HG03457 (cell line): ENCODE measurements around the gene PGLYRP4.

ENCODE experiments used
- ATAC-seq: cut with Tn5 transposase; IDR thresholded peaks from one replicate; pipeline ENCODE4 v1.9.1; 2021; ENCODE audit warnings: moderate number of reproducible peaks; ENCODE audit not compliant: unreplicated experiment

Gene PGLYRP4, protein sequence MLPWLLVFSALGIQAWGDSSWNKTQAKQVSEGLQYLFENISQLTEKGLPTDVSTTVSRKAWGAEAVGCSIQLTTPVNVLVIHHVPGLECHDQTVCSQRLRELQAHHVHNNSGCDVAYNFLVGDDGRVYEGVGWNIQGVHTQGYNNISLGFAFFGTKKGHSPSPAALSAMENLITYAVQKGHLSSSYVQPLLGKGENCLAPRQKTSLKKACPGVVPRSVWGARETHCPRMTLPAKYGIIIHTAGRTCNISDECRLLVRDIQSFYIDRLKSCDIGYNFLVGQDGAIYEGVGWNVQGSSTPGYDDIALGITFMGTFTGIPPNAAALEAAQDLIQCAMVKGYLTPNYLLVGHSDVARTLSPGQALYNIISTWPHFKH

DNA sequence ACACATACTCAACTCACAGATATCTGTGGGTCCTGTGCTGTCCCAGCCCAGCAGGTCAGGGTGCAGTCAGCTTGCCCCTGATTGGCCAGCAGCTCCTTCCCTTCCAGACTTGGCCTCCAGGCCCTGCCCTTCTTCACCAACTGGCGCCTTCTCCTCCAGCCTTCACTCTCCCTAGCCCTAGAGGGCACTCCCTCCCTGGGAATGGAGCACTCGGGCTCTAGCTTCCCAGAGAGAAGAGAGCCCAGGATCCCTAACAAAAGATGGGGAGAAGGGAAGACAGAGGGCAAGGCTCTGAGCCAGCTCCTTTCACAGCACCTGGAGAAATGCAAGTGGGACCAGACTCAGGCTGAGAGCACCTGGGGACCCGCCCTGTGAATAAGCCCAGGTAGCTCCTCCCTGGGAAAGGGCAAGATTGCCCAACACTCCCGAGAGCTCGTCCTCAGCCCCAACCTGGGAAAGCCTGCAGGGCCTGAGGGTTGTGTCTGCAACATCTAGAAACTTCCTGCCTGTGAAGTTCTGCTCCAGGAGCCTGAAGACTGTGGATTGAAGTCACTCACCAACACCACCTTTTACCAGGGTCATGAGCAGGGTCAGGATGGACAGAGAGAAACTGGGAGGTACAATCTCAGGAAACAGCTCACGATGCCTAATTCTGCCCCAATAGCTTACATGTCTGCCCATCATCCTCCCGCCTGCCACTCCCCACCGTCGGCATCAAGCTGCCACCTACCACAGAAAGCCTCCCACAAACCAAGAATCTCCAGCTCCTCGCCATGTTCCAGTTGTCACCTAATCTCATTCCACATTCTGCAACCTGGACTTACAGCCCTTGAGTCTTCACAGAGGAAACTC is at the start of gene PGLYRP4:
Gene PGLYRP4 (minus strand): TSS at position 331 of the 852 bp plus-strand sequence. CDS start 909 bp downstream, outside the sequence.
- ATAC-seq, result no peak

DNA sequence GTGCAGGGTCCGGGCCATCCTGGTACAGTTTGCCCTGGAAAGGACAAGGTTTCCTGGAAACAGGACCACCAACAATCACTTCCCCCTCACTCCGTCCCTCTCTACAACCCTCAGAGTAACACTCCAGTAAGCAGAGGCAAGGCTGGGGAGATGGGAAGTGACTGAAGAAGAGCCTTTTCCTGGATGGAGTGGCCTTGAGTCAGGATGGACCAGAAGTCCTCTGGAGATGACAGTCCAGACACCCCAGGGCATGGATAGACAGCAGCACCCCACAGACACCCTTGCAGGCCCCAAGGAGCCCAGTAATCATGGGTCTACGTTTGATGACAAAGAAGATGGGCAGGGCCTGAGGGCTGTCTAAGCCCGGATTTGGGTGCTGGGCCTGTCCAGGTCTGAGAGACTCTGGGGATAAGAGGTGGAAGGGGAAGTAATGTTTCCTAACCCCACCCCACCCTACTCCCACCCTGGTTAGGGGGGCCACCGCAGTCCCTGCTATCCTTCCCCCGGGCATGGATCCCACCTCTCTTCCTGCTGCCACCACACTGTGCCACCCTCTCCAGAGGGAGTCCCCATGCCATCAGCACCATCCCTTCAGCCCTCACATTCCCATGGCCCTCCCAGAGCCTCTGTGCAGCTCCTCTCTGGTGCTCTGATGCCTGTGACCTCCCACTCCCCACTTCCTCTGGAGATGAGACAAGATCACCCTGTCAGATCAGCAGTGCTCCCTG is 49.4 kb upstream of the PGLYRP4 start:
- no peak for ATAC-seq

DNA sequence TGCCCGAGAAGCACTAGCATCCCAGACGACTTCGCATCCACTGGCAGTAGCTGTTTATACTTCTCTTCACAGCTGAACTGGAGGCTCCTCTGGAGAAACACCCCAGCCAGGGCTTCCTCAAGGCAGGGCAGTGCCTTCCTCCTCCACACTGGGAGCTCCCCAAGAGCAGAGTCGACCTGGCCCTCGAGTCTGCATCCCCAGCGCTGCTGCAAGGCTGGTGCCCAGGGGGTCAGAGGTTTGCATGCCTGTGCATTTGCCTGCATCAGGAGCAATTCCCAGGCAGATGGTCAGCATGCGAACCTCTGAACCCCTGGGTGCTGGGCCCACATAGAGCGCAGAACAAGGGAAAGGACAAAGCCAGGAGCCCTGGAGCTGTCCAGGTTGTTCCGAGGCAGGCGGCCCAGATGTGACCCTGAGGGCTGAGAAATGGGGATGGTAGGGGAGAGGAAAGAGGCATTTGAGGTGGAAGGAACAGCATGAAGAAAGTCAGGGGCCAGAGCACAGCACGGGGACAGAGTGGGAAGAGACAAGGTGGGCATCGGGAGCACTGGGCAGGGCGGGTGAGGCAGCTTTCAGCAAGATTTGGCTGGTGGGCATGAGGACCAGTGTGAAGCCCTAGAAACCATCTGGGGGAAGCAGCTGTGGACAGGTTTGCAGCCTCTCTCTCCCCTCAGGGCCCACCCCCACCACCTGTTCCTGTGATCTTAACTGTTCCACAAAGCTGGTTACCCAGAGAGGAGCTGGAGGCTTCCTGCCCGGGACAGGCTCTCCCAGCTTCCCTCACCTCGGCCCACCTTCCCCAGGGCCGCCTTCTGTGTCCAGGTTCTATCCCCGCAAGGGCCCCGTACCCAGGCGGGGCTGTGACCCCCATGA is 48.6 kb upstream of the PGLYRP4 start:
- no peak for ATAC-seq

DNA sequence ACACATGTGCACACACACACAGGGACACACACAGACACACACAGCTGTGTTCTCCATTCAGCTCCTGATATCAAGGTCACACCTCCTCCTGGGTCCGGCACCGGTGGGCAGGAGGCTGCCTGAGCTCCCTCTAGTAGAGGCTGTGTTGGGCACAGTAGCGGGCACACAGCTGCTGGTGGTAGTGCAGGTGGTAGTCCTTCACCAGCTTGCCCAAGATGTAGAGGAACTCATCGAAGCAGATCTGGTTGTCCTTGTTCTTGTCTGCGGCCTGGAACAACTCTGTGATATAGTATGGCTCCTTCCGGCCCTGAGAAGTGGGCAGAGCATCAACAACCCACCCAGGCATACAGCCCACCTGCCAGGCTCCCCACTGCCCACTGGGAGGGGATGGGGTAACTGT is 47.8 kb upstream of the PGLYRP4 start:
- ATAC-seq, result no peak

DNA sequence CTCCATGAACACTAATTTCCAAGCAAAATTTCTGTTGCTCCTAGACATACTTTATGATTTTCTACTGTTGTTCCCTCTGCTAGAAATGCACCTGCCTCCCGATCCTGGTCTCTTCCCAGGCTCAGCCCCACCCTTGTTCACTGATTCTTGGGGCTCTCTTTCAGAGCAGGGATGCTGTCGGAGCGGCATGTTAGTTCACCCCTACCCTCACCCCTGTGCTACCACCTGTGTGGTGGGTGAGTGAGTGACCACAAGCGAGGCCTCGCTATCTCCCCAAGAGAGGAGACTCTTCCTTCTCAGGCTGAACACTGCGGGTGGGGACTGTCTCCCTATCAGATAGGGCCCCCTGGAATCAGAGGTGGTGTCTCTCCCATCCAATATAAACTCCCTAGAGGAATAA is 47.1 kb upstream of the PGLYRP4 start:
- ATAC-seq, result no peak

DNA sequence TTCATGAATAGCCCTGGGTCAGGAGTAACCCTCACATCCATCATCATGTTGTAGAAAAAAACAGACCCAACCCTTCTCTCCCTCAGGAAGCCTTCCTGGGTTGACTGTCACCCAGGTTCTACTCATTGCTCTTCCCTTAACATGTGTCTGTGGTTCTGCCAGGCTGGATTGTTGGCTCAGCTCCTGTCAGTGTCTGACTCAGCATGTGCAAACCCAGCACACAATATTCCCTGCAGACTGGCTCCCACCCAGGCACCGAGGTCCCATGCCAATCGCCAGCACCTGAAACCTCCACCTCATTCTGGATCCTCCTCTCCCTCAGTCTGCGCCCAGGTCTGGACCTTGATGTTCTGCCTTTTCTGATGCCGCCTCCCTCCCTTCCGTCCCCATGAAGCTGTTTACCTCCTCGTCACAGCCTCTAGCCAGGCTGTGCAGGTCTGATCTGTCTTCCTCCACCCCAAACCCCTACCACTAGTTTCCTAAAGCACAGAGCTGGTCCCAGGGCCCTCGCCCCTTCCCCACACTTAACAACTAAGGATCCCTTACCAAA is 46.6 kb upstream of the PGLYRP4 start:
- ATAC-seq, result no peak

DNA sequence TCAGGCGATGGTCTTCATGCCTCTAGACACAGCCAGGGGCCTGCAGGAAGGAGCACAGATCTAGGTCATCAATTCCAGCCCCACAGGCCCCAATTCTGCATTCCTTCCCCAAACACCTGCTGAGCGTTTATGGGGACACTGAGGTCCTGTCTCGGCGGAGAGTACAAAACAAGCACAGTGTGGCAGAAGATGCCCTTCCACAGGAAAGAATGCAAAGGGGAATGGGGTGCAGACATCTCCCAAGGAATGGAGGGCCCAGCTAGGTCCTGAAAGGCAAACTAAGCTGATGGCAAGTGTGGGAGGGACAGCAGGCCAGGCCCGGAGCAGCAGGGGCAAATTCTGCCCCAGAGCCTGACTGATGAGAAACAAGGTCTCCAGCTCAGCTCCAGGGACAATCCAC is 45.8 kb upstream of the PGLYRP4 start:
- no peak for ATAC-seq

DNA sequence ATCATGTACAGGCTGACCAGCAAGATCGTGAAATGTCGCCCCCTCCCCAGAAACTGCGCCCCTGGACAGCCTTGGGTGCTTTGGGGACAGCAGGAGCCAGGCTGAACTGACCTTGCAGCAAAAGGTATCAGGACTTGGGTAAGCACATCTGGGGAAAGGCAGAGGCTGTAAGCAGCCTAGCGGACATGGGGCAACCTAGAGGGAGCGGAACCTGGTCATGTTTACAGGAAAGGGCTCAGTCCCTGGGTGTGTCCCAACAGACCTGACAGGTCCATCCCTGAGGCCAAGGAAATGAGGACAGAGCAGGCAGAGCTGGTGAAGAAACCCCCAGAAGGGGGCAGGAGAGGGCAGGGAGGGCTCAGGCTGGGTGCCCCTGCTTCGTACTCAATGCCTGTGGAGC is 45.3 kb upstream of the PGLYRP4 start:
- no peak for ATAC-seq

DNA sequence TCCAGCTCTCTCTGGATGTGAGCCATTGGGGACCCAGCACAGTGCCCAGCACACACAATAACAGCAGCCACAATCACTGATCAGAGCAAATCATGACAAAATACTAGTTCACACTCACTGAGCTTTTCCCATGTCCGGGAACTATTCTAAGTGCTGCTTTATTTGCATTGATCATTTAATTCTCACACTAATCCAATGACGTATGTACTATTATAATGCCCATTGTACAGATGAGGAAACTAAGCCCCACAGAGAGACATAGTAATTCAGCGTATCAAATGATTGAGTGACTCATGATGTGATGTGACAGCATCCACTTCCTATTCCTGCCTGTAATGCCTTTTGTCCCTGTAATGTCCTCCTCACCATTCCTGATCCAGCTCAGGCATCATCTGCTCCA is 44.2 kb upstream of the PGLYRP4 start:
- ATAC-seq, result no peak

DNA sequence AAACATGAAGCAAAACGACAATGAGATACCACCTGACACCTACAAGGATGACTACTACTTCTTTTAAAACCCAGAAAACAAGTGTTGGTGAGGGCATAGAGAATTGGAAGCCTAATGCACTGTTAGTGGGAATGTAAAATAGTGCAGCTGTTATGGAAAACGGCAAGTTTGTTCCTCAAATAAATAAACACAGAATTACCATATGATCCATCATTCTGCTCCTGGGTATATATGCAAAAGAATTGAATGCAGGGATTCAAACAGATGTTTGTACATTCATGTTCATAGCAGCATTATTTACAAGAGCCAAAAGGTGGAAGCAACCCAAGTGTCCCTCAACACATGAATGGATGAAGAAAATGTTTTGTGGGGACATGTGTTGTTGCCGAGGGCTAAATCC is 43.6 kb upstream of the PGLYRP4 start:
- no peak for ATAC-seq

DNA sequence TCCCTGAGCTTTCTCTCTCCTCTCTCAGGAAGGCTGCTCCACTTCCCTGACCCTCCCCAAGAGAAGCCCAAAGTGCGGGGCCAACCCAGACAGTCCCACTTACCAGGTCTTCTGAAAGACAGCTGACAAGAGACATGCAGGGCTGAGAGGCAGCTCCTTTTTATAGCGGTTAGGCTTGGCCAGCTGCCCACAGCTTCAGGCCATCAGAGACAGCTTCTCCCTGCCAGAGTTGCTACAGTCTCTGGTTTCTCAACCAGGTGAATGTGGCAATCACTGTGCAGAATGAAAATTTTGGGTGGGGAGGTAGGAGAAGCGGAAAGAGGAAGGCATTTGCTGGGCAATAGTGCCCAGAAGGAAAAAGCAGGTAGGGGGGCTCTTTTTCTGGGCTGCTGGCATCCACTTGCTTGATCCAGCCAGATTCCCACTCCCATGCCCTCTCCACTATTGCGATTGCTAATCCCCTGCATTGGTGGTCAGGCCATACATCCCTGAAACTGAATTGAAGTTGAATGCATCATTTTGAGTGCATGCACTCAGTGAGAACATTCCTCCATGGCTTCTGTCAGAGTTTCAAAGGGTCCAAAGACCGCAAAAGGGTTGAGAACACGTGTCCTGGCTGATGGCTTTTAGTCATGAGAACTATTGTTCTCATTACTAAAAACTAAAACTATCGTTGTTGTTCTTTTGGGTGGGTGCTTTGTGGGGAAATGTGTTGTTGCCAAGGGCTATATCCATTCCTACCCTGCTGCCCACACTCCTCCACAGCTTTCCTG is 42.5 kb upstream of the PGLYRP4 start, which contains the start of gene S100A8:
Gene S100A8 (minus strand): TSS at position 136 of the 773 bp plus-strand sequence. CDS start 538 bp downstream, outside the sequence.
- no peak for ATAC-seq

DNA sequence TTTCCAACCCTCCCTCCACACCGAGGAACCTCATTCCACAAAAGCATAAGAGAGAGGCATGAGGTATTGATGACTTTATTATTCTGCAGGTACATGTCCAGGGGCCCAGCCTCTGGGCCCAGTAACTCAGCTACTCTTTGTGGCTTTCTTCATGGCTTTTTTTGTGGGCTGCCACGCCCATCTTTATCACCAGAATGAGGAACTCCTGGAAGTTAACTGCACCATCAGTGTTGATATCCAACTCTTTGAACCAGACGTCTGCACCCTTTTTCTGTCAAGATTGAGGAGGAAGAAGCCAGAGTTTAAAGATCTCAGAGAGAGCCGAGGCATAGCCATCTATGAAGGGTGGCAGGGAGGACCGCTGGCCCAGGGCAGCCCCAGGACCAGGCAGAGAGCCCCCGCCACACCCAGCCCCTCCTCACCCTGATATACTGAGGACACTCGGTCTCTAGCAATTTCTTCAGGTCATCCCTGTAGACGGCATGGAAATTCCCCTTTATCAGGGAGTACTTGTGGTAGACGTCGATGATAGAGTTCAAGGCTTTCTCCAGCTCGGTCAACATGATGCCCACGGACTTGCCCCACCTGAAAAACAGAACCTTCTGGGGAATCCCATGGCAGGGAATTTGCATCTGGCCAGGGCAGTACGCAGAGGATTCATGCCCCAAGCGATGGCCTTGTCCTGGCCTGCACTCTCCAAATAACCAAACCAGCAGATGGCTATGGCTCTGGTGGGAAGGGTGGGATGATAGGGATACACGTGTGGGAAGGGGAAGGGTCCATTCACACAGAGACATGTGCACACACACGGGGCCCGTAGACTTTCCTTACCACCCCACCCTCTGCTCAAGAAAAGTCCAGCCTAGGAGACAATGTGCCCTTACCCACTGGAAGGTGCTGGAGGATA is 41.6 kb upstream of the PGLYRP4 start:
- ATAC-seq, result no peak

DNA sequence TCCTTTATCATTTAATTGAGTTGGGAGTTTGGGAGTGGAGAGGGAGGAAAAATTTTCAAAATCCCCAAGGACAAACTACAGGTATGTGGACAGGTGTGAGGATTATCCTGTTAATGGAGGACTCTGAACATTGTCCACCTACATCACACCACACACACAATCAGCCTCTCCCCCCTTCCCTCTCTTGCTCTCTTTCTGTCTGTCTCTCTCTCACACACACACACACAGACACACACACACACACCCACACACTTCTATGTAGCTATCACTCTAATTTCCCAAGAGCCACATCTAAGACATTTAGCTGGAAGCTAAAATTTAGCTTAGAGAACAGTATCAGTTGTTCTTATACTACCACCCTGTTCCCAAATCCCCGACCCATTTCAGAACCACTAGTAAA is 40.8 kb upstream of the PGLYRP4 start:
- ATAC-seq, result no peak

DNA sequence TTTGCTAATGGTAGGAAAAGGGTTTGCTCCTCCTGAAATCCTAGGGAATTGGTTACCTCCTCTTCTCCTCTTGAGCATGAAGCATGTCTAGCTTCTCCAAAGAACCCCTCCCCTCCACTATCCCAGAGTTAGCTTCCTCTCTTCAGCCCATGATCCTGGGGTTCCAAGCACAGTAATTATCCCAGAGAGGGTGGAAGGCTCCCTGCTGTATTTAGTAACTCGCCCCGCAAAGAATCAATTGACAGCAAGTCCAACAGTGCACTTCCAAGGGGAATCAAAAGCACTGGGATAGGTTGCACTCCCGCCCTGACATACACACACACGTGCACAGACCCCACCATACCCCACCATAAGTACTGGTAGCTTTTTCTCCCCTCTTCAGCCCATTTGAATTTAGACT is 39.1 kb upstream of the PGLYRP4 start:
- ATAC-seq, result no peak

DNA sequence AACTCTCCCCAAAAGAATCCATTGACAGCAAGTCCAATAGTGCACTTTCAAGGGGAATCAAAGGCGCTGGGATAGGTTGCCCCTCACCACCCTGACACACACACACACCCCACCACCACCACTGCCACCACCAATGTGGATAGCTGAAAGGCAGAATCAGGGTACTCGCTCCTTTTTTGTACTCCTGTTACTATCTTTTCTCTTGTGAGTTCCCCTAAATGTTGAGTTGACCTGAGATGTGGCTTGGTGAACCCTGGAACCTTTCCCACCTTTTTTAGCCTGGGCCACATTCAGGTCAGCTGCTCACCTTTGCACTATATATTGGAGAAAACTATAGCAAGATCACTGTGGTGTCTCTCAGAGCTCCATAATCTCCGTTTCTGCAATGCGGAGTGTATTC is 38.4 kb upstream of the PGLYRP4 start:
- ATAC-seq, result no peak

DNA sequence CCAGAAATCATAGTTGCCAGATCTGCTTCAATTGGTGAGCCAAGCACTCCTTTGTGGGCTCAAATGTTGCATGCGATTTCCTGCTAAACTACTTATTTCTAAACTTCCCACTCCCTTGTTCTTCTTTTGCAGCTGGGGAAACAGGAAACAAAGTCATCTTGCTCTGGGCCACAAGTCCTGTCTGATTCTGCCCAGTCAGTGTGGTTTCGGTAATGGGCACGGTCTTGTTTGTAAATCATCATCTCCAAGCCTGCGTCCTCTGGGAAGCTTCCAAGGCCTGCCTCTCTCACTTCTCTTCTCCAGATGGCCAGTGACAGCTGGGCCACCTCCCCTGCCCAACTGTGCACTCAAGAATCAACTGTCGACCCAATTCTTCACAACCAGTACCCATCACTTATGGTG is 37.9 kb upstream of the PGLYRP4 start:
- no peak for ATAC-seq

DNA sequence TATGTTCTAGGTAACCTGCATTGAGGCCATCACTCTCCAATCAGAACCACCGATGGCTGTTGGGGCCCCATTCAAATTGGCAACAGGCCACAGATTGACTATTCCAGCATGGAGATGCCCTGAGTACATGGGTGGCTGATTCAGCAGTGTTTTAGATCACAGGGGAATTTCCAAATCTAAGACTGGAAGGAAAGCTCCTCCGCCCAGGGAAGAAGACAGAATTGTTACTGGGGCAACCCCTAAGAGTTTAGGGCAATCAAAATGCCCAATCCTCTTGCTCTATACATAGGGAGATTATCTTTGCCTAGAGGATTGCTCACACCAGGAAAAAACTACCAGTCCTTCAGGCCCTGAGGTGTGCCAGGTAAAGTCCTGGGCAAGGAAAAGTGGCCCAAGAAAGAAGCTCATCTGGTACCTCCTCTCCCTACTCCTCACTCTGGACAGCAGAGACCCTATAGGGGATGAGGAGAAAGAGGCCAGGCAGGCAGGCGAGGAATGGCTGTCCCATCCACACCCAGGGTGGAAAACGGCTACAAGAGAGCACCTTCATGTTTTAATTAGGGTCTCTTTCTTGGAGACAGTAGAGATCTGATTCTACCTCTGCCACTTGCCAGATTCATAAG is 36.4 kb upstream of the PGLYRP4 start:
- ATAC-seq, result no peak

DNA sequence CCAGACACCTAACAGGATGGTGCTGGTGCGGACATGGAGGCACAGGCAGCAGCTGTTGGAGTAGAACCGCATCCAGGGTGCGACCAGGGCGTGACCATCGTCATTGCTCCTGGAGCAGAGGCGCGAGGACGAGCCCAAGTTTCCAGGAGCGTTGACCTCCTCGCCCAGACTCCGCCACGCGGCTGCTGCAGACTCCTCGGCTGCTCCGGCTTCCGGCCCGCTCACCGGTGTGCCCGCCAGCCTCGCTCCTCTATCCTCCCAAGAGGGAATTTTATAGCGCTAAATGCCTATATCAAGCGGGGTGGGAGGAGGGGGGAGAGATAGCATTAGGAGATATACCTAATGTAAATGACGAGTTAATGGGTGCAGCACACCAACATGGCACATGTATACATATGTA is 32.1 kb upstream of the PGLYRP4 start:
- ATAC-seq, result no peak
